H9 (cell line): ENCODE data around the gene UBN1. TPM values are rescaled to one million over a fixed set of nuclear protein-coding genes. Genes with fewer than 3 reads are reported as not detected.
A peak's percentile ranks its signal among the peaks of the same experiment; 100 is the strongest.

Experiments used
- DNase-seq: peaks from one replicate; pipeline ENCODE4 v3.0.0-alpha.2; 2017
- H2AFZ ChIP-seq: one replicate; pipeline ENCODE4 v1.6.1; 2013; ENCODE audit warnings: mild to moderate bottlenecking, low read length, control low read depth, moderate library complexity
- H2AK5ac ChIP-seq: 2 replicates; pipeline ENCODE4 v1.6.1; 2013; ENCODE audit warnings: low read length, control low read depth, mixed read lengths; ENCODE audit not compliant: insufficient read length
- H2BK120ac ChIP-seq: one replicate; pipeline ENCODE4 v1.6.1; 2013; ENCODE audit warnings: low read depth, mild to moderate bottlenecking, low read length, control low read depth, inconsistent platforms; ENCODE audit not compliant: poor library complexity, severe bottlenecking
- H2BK12ac ChIP-seq: 2 replicates; pipeline ENCODE4 v1.6.1; 2013; ENCODE audit warnings: low read length, control low read depth, mixed read lengths, low read depth; ENCODE audit not compliant: insufficient read length
- H2BK15ac ChIP-seq: 2 replicates; pipeline ENCODE4 v1.6.1; 2013; ENCODE audit warnings: low read depth, low read length, control low read depth
- H2BK20ac ChIP-seq: one replicate; pipeline ENCODE4 v1.6.1; 2013; ENCODE audit warnings: low read depth, mild to moderate bottlenecking, low read length, control low read depth, inconsistent platforms; ENCODE audit not compliant: poor library complexity, severe bottlenecking
- H2BK5ac ChIP-seq: 2 replicates; pipeline ENCODE4 v1.6.1; 2013; ENCODE audit warnings: low read length, control low read depth, mixed read lengths; ENCODE audit not compliant: insufficient read length
- H3K14ac ChIP-seq: 2 replicates; pipeline ENCODE4 v1.6.1; 2013; ENCODE audit warnings: low read length, control low read depth; ENCODE audit not compliant: insufficient read depth
- H3K18ac ChIP-seq: 2 replicates; pipeline ENCODE4 v1.6.1; 2013; ENCODE audit warnings: low read depth, mild to moderate bottlenecking, mixed read lengths, low read length, control low read depth; ENCODE audit not compliant: insufficient read length
- H3K23ac ChIP-seq: 2 replicates; pipeline ENCODE4 v1.6.1; 2013; ENCODE audit warnings: low read length, control low read depth, mixed read lengths, low read depth; ENCODE audit not compliant: insufficient read length
- H3K23me2 ChIP-seq: 2 replicates; pipeline ENCODE4 v1.6.1; 2013; ENCODE audit warnings: low read depth, mild to moderate bottlenecking, mixed read lengths, low read length, control low read depth; ENCODE audit not compliant: insufficient read length, poor library complexity, severe bottlenecking
- H3K27ac ChIP-seq: 2 replicates; pipeline ENCODE4 v1.5.1; 2013; ENCODE audit warnings: low read length, control low read depth, mixed read lengths, low read depth; ENCODE audit not compliant: insufficient read length
- H3K27me3 ChIP-seq: 2 replicates; pipeline ENCODE4 v1.6.1; 2013; ENCODE audit warnings: low read length, control low read depth, inconsistent platforms; ENCODE audit not compliant: insufficient read depth
- H3K4ac ChIP-seq: 2 replicates; pipeline ENCODE4 v1.6.1; 2013; ENCODE audit warnings: low read depth, mild to moderate bottlenecking, control low read depth, inconsistent platforms, low read length, moderate library complexity
- H3K4me1 ChIP-seq: 2 replicates; pipeline ENCODE4 v1.6.1; 2013; ENCODE audit warnings: low read length, control low read depth, inconsistent platforms; ENCODE audit not compliant: insufficient read depth
- H3K4me2 ChIP-seq: 2 replicates; pipeline ENCODE4 v1.6.1; 2013; ENCODE audit warnings: low read length, control low read depth, mixed read lengths; ENCODE audit not compliant: insufficient read length, insufficient read depth
- H3K56ac ChIP-seq: 2 replicates; pipeline ENCODE4 v1.6.1; 2013; ENCODE audit warnings: low read depth, mild to moderate bottlenecking, mixed read lengths, low read length, control low read depth; ENCODE audit not compliant: insufficient read length
- H3K79me1 ChIP-seq: 2 replicates; pipeline ENCODE4 v1.6.1; 2013; ENCODE audit warnings: low read depth, mild to moderate bottlenecking, moderate library complexity, low read length, control low read depth, inconsistent platforms; ENCODE audit not compliant: insufficient read depth, poor library complexity, severe bottlenecking
- H3K79me2 ChIP-seq: 2 replicates; pipeline ENCODE4 v1.6.1; 2013; ENCODE audit warnings: low read length, control low read depth, inconsistent platforms; ENCODE audit not compliant: insufficient read depth
- H3K9ac ChIP-seq: 2 replicates; pipeline ENCODE4 v1.6.1; 2013; ENCODE audit warnings: low read length, control low read depth, mixed read lengths; ENCODE audit not compliant: insufficient read length; ENCODE audit errors: extremely low read depth
- H3K9me3 ChIP-seq: one replicate; pipeline ENCODE4 v1.6.1; 2013; ENCODE audit warnings: low read depth, low read length, inconsistent platforms; ENCODE audit not compliant: control insufficient read depth
- H3T11ph ChIP-seq: one replicate; pipeline ENCODE4 v1.6.1; 2013; ENCODE audit warnings: mild to moderate bottlenecking, low read length, control low read depth, inconsistent platforms
- H4K20me1 ChIP-seq: one replicate; pipeline ENCODE4 v1.6.1; 2013; ENCODE audit not compliant: control insufficient read depth, insufficient read length, insufficient read depth
- H4K5ac ChIP-seq: 2 replicates; pipeline ENCODE4 v1.6.1; 2013; ENCODE audit warnings: low read depth, mild to moderate bottlenecking, mixed read lengths, low read length, control low read depth; ENCODE audit not compliant: insufficient read length
- H4K8ac ChIP-seq: replicated peaks from 2 replicates; pipeline ENCODE4 v1.6.1; 2013; ENCODE audit warnings: low read length, control low read depth, mixed read lengths, low read depth; ENCODE audit not compliant: insufficient read length
- H4K91ac ChIP-seq: 2 replicates; pipeline ENCODE4 v1.6.1; 2013; ENCODE audit warnings: low read depth, mild to moderate bottlenecking, moderate library complexity, mixed read lengths, low read length, control low read depth; ENCODE audit not compliant: insufficient read length
- H3K27ac Mint-ChIP-seq, 3 experiments: 2 replicates in 2 of 3; 3 replicates in 1 of 3; pipeline ENCODE4 v1.8.0; 2020 to 2021; ENCODE audit warnings: mixed read lengths in 3 of 3, mild to moderate bottlenecking in 1 of 3, moderate library complexity in 1 of 3
- H3K27me3 Mint-ChIP-seq: 2 replicates; pipeline ENCODE4 v1.8.0; 2021; ENCODE audit warnings: low read depth, mild to moderate bottlenecking, moderate library complexity, mixed read lengths
- H3K36me3 Mint-ChIP-seq, 3 experiments: 2 replicates in 2 of 3; 3 replicates in 1 of 3; pipeline ENCODE4 v1.8.0; 2020 to 2021; ENCODE audit warnings: low read depth in 3 of 3, mixed read lengths in 3 of 3; ENCODE audit not compliant: insufficient read depth in 1 of 3
- H3K4me1 Mint-ChIP-seq, 2 experiments: 2 replicates each; pipeline ENCODE4 v1.8.0; 2020; ENCODE audit warnings: mixed read lengths in 2 of 2
- H3K4me3 Mint-ChIP-seq, 2 experiments: 2 replicates in 1 of 2; 3 replicates in 1 of 2; pipeline ENCODE4 v1.8.0; 2020 to 2021; ENCODE audit warnings: mild to moderate bottlenecking in 2 of 2, mixed read lengths in 2 of 2, moderate library complexity in 1 of 2
- H3K9me3 Mint-ChIP-seq, 2 experiments: 2 replicates in 1 of 2; 3 replicates in 1 of 2; pipeline ENCODE4 v1.8.0; 2020; ENCODE audit warnings: mild to moderate bottlenecking in 2 of 2, mixed read lengths in 2 of 2, moderate library complexity in 1 of 2
- WGBS: extraction: QIAGEN DNeasy Blood & Tissue Kit; methylation state at CpG from one replicate; pipeline ENCODE4 v1.1.7; 2013; ENCODE audit warnings: missing lambda C conversion rate, low lambda C conversion rate, mixed read lengths; ENCODE audit not compliant: insufficient read length; ENCODE audit errors: extremely low coverage; 5-methylcytosine and 5-hydroxymethylcytosine counted together
- total RNA-seq: library from RNA; stranded (reverse); gene quantifications from 2 replicates; pipeline ENCODE4 v1.2.1, GENCODE V29; 2021
- TF ChIP-seq, protein P1 (sequence below): fragments of 200-600 bp; sonication (generic); conservative IDR thresholded peaks from 3 replicates; pipeline ENCODE4 v1.8.0; 2021; ENCODE audit warnings: antibody characterized with exemption, mild to moderate bottlenecking

UBN1 gene
- total RNA-seq, 1 experiment from 2014 or later = 55.2 TPM

DNA sequence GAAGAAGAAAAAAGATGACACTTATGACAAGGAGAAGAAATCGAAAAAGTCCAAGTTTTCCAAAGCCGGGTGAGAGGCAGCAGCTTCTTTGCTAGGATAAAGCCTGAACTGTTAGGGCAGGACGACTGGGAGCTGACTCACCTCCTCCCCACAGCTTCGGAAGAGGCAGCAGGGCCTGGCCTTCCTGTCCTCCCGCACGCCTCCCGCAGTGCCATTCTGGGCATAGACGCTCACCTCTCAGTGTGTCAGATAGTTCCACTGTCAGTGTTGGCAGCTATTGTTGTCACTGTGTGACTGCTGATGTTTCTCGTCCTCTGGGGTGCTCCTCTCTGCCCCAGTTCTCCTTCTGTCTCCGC is 12.6 kb downstream of the UBN1 start:
- Histone ChIP-seq H2BK15ac (no peak overlapping the region), H2AK5ac (no peak overlapping the region), H4K8ac (no peak overlapping the region), H3K4ac (no peak overlapping the region), H3K79me2 (no peaks in the 10 kb centered on the region), H2BK5ac (no peak overlapping the region), H3T11ph (no peak overlapping the region), H2BK120ac (no peak overlapping the region), H3K23me2 (no peaks in the 10 kb centered on the region), H3K27me3 (no peaks in the 10 kb centered on the region), H2BK12ac (no peak overlapping the region), H3K4me2 (no peak overlapping the region), H3K14ac (no peak overlapping the region), H3K56ac (no peak overlapping the region), H3K9me3 (no peaks in the 10 kb centered on the region), H3K18ac (no peak overlapping the region), H3K79me1 (no peaks in the 10 kb centered on the region), H3K23ac (no peak overlapping the region), H4K20me1 (no peaks in the 10 kb centered on the region), H3K9ac (no peak overlapping the region), H2BK20ac (no peak overlapping the region), H3K4me1 (no peaks in the 10 kb centered on the region), H4K5ac (no peak overlapping the region), H4K91ac (no peak overlapping the region), H2AFZ (no peak overlapping the region), H3K27ac (no peak overlapping the region)
- DNase-seq = no peak
- Mint-ChIP-seq H3K4me1 (peaks cover 0 to 4% of the 10 kb centered on the region in 2 experiments; a peak in 2 of 4 replicates), H3K9me3 (no peaks in the 10 kb centered on the region), H3K27me3 (no peaks in the 10 kb centered on the region; the same call in 1 of the 2 replicates), H3K4me3 (no peak overlapping the region), H3K27ac (peak overlapping the region in 1 of 3 experiments; percentile 3; a peak in 1 of 7 replicates), H3K36me3 (peaks cover 32 to 73% (median 61%) of the 10 kb centered on the region in 3 experiments; a peak in 6 of 7 replicates)
- 100% methylated on average over 1 of the region's 10 CpGs for WGBS
- TF ChIP-seq, protein P1, sequence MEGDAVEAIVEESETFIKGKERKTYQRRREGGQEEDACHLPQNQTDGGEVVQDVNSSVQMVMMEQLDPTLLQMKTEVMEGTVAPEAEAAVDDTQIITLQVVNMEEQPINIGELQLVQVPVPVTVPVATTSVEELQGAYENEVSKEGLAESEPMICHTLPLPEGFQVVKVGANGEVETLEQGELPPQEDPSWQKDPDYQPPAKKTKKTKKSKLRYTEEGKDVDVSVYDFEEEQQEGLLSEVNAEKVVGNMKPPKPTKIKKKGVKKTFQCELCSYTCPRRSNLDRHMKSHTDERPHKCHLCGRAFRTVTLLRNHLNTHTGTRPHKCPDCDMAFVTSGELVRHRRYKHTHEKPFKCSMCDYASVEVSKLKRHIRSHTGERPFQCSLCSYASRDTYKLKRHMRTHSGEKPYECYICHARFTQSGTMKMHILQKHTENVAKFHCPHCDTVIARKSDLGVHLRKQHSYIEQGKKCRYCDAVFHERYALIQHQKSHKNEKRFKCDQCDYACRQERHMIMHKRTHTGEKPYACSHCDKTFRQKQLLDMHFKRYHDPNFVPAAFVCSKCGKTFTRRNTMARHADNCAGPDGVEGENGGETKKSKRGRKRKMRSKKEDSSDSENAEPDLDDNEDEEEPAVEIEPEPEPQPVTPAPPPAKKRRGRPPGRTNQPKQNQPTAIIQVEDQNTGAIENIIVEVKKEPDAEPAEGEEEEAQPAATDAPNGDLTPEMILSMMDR = no peak
